ENCODE data around the gene C19orf47. TPM values are rescaled to one million over a fixed set of nuclear protein-coding genes. Genes with fewer than 3 reads are reported as not detected.

C19orf47 gene
- total RNA-seq, 1 donor from 2014 or later = 17.4 TPM

DNA sequence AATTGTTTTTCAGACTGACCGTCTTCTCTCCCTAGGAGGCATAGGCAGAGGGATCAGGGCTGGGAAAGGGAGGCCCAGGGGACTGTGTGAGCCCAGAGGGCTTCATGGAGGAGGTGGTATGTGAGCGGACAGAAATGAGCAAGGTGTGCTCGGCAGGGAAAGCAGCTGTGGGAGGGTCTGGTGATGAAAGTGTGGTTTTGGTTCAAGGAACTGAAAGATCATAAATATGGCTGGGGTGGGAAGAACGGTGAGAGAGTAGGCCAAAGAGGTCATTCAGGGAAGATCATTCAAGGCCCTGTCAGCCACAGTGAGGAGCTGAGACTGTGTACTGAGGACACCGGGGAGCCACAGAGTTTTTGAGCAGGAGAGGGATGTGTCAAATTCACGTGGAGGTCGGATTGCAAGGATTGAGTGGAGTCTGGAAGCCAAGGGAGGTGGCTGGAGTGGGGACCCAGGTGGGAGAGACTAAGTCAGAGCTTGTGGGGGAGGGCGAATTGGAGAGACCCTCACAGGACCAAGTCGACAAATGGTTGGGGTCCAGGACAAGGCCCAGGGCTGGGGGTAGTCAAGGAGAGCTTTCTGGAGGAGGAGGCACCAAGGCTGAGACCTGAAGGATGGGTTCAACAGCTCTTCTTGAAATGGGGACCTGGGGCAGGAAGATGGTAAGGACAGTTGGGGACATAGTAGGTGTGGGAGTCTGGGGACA, 7.9 kb upstream of the C19orf47 start:
- Histone ChIP-seq H3K27me3 (no peaks in the 10 kb centered on the region), H3K27ac (no peak overlapping the region), H3K4me3 (no peak overlapping the region), H3K9me3 (no peaks in the 10 kb centered on the region), H3K36me3 (no peaks in the 10 kb centered on the region), H3K4me1 (no peaks in the 10 kb centered on the region)
- intact Hi-C loops (cut with DNase I) = no loop called here
- no peak for TF ChIP-seq POLR2A (IDR thresholded peaks at IDR 0.05)
- TF ChIP-seq POLR2AphosphoS5 (IDR thresholded peaks at IDR 0.05; ENCODE audit: insufficient read depth in 1 of 2, low read depth in 1 of 2) = no peak
- TF ChIP-seq, protein P1, sequence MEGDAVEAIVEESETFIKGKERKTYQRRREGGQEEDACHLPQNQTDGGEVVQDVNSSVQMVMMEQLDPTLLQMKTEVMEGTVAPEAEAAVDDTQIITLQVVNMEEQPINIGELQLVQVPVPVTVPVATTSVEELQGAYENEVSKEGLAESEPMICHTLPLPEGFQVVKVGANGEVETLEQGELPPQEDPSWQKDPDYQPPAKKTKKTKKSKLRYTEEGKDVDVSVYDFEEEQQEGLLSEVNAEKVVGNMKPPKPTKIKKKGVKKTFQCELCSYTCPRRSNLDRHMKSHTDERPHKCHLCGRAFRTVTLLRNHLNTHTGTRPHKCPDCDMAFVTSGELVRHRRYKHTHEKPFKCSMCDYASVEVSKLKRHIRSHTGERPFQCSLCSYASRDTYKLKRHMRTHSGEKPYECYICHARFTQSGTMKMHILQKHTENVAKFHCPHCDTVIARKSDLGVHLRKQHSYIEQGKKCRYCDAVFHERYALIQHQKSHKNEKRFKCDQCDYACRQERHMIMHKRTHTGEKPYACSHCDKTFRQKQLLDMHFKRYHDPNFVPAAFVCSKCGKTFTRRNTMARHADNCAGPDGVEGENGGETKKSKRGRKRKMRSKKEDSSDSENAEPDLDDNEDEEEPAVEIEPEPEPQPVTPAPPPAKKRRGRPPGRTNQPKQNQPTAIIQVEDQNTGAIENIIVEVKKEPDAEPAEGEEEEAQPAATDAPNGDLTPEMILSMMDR (IDR thresholded peaks at IDR 0.05) = no peak
- DNase-seq (ENCODE audit: extremely low spot score in 2 of 2) = no peak

DNA sequence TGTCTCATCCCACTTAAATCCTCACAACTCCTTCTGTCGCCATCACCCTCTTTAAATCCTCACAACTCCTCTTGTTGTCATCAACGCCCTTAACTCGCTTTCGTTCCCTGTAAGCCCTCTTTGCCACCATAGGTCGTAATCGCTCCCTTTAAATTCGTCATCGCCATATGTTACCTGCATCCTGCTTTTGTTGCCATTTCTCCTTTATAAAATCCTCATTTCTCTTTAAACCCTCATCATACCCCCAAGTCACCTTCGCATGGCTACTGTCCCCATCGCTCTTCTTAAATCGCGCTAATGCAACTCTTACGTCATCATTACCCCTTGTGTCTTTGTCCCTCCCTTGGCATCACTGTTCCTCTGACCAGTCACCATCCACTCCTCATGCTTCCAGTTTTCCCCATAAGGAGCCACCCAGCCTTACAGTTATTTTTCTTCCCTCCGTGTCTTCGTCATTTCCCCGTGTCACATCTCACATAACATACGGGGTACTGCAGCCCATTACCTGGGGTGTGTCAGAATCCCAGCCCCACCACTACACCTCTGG, 837 bp upstream of the C19orf47 start:
- Histone ChIP-seq H3K27ac (peak overlapping the region; percentile 61), H3K9me3 (no peaks in the 10 kb centered on the region), H3K4me3 (peak overlapping the region; percentile 55 to 80), H3K27me3 (no peaks in the 10 kb centered on the region), H3K4me1 (peaks cover 32% of the 10 kb centered on the region), H3K36me3 (no peaks in the 10 kb centered on the region)
- intact Hi-C loops (cut with DNase I) = no loop called here
- TF ChIP-seq POLR2A (IDR thresholded peaks at IDR 0.05) (no peak), POLR2AphosphoS5 (IDR thresholded peaks at IDR 0.05; ENCODE audit: insufficient read depth in 1 of 2, low read depth in 1 of 2) (no peak)
- TF ChIP-seq, protein P1 (IDR thresholded peaks at IDR 0.05) = no peak
- no peak for DNase-seq (ENCODE audit: extremely low spot score in 2 of 2)

DNA sequence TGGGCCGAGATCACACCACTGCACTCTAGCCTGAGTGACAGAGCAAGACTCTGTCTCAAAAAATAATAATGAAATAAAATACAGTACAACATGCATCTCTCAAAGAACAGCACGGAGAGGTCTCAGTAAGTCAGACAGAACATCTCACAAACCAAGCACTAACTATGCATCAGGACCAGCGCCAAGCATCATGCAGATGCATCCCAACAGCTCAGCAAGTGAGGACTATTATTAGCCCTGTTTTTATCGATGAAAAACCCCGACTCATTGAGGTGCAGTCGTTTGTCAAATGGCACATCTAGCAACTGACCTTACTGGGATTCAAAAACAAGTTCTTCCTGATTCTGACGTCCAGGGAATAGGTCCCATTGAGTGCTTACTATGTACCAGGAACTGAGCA, 3.8 kb downstream of the C19orf47 start:
- intact Hi-C loops (cut with DNase I) = no loop called here
- Histone ChIP-seq H3K4me3 (no peak overlapping the region), H3K27me3 (no peaks in the 10 kb centered on the region), H3K36me3 (peaks cover 0 to 2% of the 10 kb centered on the region in 2 donors), H3K27ac (no peak overlapping the region), H3K4me1 (peaks cover 20% of the 10 kb centered on the region), H3K9me3 (no peaks in the 10 kb centered on the region)
- no peak for DNase-seq (ENCODE audit: extremely low spot score in 2 of 2)
- TF ChIP-seq, protein P1 (IDR thresholded peaks at IDR 0.05) = no peak
- no peak for TF ChIP-seq POLR2AphosphoS5 (IDR thresholded peaks at IDR 0.05; ENCODE audit: insufficient read depth in 1 of 2, low read depth in 1 of 2)
- no peak for TF ChIP-seq POLR2A (IDR thresholded peaks at IDR 0.05)

DNA sequence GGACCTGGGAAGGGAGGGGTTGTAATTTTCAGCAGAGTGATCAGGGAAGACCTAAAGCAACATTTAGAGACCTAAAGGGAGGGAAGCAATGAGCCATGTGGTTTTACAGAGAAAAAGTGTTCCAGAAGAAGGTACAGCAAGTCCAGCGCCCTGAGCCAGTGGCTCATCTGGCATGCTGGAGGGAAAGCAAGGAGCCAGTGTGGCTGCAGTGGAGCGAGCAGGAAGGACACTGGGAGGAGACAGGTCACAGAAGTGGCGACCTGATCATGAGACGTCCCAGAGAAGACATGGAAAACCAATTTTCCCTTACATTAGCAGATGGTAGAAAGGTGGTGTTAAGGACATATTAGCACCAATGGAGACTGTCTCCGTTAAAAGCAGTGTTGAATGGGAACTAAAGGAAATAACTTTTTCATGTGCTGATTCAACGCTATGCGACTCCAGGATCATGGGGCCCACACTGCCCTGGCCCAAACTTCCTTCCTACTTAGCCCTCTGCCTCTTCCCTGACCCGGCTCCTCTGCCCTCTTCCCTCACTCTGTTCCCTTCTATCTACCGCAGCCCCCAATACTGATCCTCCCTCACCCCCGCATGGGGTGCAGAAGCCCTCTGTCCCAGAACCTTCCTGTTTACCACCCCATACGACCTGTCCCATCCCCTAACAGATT, 5.4 kb downstream of the C19orf47 start:
- no peak for DNase-seq (ENCODE audit: extremely low spot score in 2 of 2)
- intact Hi-C loops (cut with DNase I) = no loop called here
- peaks cover 13% of the 10 kb centered on the region for H3K4me1 ChIP-seq
- no peaks in the 10 kb centered on the region for H3K9me3 ChIP-seq
- H3K36me3 ChIP-seq = peaks cover 0 to 10% of the 10 kb centered on the region in 2 donors
- H3K27me3 ChIP-seq = no peaks in the 10 kb centered on the region
- no peak for TF ChIP-seq POLR2AphosphoS5 (IDR thresholded peaks at IDR 0.05; ENCODE audit: insufficient read depth in 1 of 2, low read depth in 1 of 2)
- TF ChIP-seq POLR2A (IDR thresholded peaks at IDR 0.05) = no peak
- TF ChIP-seq, protein P1 (IDR thresholded peaks at IDR 0.05) = no peak
- no peak overlapping the region for H3K27ac ChIP-seq
- no peak overlapping the region for H3K4me3 ChIP-seq

All from vagina (tissue), 2 donors.